Stimulated activated CD4-positive, alpha-beta T cell treated with anti-CD3 and anti-CD28 coated beads, Interleukin-15, amount 100 ng/mL, for 48 hours (primary cell): Measurements from ENCODE around the gene MYO9B.

Experiments used
- DNase-seq, 2 donors: peaks; one replicate each; pipeline ENCODE4 v3.0.0-alpha.2; 2020; ENCODE audit warnings: low read depth in 2 of 2

MYO9B gene

GRCh38 chr19:17213334-17213733 lies 137.8 kb downstream of the MYO9B start:
- DNase-seq, result no peak

DNA sequence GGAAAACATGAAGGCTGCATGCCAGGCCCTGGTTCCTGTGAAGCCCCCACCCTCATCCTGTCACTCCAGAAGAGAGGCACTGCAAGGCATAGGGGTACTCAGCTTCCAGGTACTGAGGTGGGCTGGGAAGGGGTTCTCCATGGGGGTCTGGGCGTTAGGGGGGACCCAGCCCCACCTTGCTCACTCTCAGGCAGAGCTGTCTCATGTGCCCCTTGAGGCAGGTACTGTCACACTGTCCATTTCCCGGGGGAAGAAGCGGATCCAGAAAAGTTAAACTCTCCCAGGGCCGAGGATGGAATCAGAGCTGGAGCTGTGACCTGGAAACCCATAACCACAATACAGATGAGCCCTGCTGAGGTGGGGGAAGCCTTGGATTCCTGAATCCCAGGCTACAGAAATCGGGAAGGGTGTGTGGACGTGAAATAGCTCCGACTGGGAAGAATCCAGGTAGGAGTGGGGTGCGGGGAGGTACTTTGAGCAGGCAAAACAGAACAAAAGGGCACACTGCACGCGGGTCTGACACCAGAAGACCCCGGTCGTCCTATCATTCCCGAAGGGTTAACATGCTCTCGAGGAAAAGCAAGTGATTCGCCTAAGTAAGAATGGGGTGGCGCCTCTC lies 139.0 kb downstream of the MYO9B start:
- no peak for DNase-seq

DNA sequence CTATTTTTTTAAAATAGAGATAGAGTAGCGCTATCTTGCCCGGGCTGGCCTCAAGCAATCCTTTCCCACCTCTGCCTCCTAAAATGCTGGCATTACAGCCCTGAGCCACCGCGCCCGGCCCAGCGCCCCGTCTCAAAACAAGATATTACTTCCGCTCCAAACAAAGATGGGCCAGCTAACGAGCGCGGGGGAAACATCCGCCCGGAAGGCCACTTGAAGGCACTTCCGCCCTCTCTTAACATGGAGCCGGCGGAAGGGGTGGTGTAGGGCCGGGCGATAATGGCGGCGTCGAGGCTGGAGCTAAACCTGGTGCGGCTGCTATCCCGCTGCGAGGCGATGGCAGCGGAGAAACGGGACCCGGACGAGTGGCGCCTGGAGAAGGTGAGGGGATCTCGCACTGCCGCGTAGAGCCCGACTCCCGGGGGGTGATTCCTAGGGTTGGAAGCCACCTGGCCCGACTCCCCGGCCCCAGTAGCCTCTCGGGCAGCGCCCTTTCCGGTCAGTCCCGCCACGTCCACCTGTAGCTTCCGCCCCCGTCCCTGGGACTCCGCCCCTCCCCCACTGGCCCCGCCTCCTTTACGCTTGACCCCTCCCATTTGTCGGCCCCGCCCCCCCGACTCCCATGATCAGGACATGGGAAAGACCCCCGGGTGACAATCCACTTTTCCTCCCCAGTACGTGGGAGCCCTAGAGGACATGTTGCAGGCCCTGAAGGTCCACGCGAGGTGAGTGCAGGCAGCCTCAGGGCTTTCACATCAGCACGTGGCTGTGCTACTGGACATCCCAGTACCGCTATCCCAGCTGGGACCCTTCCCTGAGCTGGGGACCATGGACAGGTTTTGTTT lies 139.8 kb downstream of the MYO9B start, which contains the start of gene USE1:
USE1 (plus strand) TSS at position 231 of the 845 bp plus-strand sequence; CDS start at position 280, 49 bp downstream.
- peak; percentile 78 to 80 for DNase-seq

DNA sequence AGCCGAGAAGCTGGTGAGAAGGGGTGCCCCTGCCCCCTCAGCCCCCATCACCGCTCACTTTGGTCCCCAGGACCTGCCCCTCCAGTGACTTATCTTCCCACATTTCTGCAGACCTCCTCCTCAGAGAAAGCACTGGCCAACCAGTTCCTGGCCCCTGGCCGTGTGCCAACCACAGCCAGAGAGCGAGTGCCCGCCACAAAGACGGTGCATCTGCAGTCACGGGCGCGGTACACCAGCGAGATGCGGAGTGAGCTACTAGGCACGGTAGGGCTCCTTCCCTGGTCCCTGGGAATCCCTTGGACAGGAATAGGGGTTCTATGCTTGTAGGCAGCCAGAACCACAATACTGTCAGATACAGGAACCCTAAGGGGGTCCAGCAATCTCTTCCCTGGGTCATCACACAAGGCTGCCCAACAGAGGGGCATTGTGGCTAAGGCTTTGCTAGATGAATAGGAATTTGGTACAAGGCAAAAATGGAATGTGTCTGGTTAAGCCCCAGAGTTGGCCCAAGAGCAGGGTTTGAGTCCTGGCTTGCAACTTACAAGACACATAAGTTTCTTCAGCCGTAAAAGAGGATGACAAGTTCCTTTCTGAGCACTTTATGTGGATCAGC lies 140.6 kb downstream of the MYO9B start:
- no peak for DNase-seq

- no peak for DNase-seq
Measured at GRCh38 chr19:17219286-17219685, 143.7 kb downstream of the MYO9B start.

DNA sequence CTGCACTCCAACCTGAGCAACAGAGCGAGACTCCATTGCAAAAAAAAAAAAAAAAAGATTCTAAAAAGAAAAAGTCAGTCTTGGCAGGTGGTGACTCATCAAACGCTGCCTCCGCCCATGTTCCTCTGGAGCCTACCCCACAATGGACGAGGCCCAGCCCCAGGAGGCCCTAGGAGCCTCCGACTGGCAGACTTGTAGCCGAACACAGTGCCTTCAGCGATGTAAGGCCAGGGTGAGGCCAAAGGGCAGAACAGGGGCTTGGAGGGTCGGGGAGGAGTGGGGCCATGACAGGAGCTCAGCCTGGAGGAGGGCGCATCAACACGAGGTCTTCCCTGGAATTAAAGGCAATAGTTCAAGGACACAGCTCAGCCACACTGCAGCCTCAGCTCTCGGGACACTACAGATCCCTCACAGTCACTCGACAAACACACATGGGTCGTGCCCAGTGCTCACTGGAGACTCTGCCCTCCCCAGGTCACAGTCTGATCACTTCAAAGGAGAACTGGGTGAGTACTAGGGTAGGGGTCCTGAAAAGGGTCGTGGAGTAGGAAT lies 144.7 kb downstream of the MYO9B start:
- DNase-seq, result no peak

DNA sequence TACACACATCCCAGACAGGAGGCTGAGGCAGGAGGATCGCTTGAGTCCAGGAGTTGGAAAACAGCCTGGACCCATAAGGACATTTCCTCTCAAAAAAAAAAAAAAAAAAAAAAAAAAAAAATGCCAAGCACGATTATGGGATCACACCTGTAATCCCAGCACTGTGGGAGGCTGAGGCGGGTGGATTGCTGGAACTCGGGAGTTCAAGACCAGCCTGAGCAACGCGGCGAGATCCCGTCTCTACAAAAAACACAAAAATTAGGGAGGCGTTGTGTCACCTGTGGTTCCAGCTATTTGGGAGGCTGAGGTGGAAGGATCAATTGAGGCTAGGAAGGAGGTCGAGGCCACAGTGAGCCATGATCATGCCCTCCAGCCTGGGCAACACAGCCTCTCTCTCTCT lies 149.5 kb downstream of the MYO9B start:
- no peak for DNase-seq

- peak; percentile 95 to 97 for DNase-seq
Measured at GRCh38 chr19:17226002-17226933, 150.7 kb downstream of the MYO9B start, which contains the start of gene OCEL1. TSS of gene OCEL1 (plus strand) at chr19:17226226. CDS start at chr19:17226248, 22 bp downstream.

DNA sequence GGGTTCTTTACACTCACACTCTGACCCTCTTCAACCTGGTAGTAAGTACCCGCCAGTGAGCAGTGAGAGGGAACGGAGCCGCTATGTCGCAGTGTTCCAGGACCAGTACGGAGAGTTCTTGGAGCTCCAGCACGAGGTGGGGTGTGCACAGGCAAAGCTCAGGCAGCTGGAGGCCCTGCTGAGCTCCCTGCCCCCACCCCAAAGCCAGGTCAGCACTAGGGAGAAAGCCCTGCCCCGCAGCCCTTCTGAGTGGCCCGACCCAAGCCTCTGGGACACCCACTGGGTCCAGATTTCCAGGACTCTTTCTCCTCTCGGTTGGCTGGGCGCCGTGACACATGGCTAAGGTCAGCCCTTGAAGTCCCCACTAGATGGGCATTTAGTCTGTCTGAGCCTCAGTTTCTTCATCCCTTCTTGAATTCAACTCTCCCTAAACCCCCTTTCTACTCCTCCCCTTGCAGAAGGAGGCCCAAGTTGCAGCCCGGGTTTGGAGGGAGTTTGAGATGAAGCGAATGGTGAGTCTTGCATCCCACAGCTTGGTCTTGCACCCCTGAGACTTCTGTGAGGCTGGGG lies 152.3 kb downstream of the MYO9B start:
- no peak for DNase-seq

DNA sequence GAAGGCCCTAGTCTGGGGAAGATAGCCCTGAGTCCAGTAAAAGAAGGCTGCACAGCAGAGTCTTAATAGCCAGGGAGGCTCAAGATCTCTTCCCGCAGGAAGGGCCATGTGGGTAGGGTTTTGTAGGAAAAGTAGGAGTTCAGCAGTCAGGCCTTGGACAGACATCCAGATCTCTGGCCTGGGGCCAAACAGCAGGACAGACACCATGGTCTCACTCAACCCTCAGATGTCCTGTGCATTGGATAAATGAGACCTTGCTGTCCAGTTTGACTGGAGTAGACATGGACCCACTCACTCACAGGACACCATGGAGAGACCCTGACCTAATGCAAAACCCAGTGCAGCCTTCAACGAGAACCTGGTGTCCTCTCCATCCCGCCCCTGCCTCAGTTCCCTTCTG lies 154.3 kb downstream of the MYO9B start:
- no peak for DNase-seq

DNA sequence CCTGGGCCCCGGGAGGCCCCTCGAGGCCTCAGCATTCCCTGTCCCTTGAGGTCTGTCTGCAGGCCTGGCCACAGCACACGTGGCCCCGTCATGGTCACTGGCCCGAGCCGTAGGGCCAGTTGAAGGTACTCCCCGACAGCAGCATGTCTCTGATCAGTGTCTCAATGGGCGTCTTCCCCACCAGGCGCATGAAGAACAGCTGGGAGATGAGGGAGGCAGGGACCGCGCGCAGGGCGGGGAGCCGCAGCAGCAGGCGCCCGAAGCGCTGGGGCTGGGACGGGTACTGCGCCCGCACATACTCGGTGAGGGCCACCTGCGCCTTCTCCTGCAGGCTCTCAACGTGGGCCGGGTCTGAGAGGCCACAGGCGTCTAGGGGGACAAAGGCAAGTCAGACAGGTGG lies 156.7 kb downstream of the MYO9B start:
- DNase-seq, result no peak

DNA sequence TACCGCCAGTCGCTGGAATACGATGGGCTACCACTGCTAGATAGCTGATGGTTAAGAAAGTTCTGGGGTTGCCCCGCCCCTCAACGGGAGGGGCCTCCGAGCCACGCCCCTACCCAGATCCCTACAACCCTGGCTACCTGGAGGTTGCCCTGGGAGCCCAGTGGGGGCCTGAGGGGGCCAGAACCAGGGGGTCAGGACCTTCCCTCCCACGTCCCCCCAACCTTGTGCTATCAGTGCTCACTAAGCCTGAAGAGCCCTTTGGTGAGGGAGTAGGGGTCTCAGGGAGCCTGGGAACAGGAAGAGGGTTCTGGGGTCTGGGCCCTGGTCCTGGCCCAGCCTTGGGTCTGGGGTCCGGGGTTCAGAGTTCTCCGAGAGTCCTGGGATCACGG lies 159.3 kb downstream of the MYO9B start:
- peak; percentile 24 to 52 for DNase-seq

DNA sequence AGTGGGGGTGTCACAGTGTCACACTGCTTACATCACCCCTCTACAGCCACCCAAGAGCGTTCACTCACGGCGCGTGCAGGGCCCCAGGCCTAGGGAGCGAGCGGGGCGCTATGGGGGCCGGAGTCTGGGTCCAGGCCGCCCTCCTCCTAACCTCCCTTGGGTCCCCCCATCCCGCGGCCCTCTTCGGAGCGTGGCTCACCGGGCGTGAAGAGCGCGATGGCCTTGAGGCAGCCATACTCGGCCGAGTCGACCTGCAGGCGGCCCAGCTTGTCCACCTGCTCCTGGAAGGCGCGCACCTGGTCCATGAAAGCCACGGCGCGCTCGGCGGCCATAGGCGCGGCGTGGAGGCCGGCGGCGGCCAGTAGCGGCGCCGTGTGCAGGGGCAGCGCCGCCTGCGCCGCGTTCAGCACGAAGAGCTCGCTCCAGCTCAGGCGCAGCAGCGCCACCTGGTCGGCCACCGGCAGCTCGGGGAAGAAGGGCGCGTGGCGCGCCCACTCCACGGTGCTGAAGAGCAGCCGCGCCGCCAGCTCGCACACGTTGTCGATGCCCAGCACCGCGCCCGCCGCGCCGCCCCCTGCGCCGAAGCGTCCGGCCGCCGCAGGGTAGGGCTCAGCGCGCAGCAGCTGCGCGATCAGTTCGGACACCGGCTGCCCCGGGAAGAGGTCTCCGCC lies 159.9 kb downstream of the MYO9B start:
- DNase-seq, result peak; percentile 41 to 63

- peak in 1 of 2 donors; percentile 35 for DNase-seq
Measured at GRCh38 chr19:17235971-17236777, 160.6 kb downstream of the MYO9B start.

DNA sequence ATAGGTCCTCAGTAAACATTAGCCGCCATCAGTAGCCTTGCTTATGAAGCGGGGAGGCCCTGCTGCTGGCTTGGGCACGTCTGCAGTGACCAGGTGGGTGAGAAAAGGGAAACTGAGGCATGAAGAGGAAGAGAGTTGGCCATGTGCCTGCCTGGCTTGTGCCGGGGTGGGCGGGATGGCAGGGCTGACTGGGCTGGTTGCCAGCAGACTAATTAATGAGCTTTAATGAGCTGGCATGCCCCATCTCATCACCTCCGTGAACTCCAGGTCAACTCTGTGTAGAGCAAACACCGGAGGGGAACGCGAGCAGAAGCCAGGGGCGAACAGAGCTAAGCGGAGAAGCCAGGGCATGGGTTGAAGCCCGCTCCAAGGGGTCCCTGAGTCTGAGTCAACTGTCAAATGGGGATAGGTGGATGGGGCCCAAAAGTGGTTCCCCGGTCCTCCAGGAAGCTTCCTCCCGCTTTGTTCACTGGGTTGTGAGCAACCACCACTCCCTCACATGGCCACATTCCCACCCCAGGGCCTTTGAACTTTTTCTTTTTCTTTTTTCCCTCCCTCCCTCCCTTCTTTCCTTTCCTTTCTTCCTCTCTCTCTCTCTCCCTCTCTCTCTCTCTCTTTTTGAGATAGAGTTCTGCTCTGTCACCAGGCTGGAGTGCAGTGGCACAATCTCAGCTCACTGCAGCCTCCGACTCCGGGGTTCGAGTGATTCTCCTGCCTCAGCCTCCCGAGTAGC lies 161.4 kb downstream of the MYO9B start:
- no peak for DNase-seq

- no peak for DNase-seq
Measured at GRCh38 chr19:17237747-17238706, 162.4 kb downstream of the MYO9B start.

DNA sequence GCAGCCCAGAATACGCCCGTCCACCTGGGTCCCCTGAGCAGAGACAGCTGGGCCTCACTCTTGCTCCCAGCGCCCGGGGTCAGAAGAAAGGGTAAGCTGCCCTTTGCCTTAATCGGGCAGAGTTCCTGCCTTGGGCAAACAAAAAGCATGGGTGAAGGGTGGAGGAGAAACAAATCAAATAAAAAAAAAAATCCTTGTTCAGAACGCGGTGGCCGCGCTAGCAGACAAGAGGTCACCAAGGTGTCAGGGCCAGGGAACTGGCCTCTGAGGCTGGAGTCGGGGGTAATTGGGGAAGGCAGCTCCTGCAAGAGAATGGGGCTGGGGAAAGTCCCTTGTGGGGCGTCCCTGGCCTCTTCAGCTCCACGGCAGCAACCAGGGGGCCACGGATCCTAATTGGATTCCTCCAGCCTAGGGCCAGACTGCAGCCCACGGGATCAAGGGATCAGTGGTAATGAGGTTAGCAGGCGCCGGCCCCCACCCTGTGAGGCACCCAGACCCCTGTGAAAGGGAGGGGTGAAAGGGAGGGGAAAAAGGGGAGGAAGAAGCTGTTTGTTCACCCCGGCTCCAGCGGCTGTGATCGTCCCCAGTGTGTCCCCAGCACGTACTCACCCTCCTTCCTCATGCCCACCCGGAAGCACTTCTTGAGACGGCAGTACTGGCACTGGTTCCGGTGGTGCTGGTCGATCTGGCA lies 164.6 kb downstream of the MYO9B start:
- no peak for DNase-seq
